ENCODE data around the gene TSHZ2.

Gene TSHZ2

DNA sequence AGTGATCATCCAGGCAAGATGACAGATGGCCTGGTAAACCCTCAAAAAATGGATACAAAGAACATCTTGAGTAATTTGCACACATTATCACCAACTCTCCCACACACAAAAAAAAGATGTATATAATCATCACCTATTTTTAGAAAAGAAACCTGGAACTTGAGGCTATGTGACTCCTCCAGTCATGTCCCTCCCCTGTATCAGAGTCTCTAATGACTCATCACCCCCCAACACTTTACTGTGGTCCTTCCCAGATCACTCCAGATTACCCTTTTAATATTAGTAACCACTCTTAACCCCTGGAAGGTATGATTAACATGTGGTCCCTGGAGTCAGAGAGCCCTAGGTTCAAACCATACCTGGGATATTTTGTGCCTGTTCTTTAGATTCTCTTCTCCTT, 476.7 kb downstream of the TSHZ2 start:
- TF ChIP-seq POLR2AphosphoS5 (IDR thresholded peaks at IDR 0.05; ENCODE audit: low read depth, low read length) (no peak), SIN3A (IDR thresholded peaks at IDR 0.05; ENCODE audit: borderline replicate concordance, insufficient read depth, low read length) (no peak), FOXP2 (optimal IDR thresholded peaks at IDR 0.05; ENCODE audit: borderline replicate concordance, extremely low read depth, extremely low read length, insufficient read depth) (no peak), TAF1 (IDR thresholded peaks at IDR 0.05; ENCODE audit: borderline replicate concordance, insufficient read depth, low read length) (no peak)
- TF ChIP-seq, protein P1, sequence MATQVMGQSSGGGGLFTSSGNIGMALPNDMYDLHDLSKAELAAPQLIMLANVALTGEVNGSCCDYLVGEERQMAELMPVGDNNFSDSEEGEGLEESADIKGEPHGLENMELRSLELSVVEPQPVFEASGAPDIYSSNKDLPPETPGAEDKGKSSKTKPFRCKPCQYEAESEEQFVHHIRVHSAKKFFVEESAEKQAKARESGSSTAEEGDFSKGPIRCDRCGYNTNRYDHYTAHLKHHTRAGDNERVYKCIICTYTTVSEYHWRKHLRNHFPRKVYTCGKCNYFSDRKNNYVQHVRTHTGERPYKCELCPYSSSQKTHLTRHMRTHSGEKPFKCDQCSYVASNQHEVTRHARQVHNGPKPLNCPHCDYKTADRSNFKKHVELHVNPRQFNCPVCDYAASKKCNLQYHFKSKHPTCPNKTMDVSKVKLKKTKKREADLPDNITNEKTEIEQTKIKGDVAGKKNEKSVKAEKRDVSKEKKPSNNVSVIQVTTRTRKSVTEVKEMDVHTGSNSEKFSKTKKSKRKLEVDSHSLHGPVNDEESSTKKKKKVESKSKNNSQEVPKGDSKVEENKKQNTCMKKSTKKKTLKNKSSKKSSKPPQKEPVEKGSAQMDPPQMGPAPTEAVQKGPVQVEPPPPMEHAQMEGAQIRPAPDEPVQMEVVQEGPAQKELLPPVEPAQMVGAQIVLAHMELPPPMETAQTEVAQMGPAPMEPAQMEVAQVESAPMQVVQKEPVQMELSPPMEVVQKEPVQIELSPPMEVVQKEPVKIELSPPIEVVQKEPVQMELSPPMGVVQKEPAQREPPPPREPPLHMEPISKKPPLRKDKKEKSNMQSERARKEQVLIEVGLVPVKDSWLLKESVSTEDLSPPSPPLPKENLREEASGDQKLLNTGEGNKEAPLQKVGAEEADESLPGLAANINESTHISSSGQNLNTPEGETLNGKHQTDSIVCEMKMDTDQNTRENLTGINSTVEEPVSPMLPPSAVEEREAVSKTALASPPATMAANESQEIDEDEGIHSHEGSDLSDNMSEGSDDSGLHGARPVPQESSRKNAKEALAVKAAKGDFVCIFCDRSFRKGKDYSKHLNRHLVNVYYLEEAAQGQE (IDR thresholded peaks at IDR 0.05; ENCODE audit: insufficient read depth in 1 of 2, low read depth in 2 of 2, low read length in 2 of 2): no peak

DNA sequence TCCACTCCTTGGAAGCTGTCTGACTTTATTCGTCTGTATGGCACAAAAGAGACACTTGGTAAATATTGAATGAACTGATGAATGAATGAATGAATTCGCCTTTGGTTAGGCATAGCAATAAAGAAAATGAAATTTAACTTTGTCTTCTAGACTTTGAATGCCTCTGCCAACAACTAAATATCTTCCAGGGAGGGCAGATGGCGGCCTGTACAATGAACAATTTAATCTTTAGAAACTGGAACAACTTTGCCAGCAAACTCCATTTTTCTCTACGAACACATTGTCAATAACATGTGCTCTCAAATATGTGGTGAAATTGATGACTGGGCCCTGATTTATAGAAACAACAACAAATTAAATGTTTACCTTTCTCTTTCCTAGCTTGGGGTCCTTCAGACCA, 480.9 kb downstream of the TSHZ2 start:
- TF ChIP-seq FOXP2 (optimal IDR thresholded peaks at IDR 0.05; ENCODE audit: borderline replicate concordance, extremely low read depth, extremely low read length, insufficient read depth) (no peak), TAF1 (IDR thresholded peaks at IDR 0.05; ENCODE audit: borderline replicate concordance, insufficient read depth, low read length) (no peak), SIN3A (IDR thresholded peaks at IDR 0.05; ENCODE audit: borderline replicate concordance, insufficient read depth, low read length) (no peak), POLR2AphosphoS5 (IDR thresholded peaks at IDR 0.05; ENCODE audit: low read depth, low read length) (no peak)
- TF ChIP-seq, protein P1 (IDR thresholded peaks at IDR 0.05; ENCODE audit: insufficient read depth in 1 of 2, low read depth in 2 of 2, low read length in 2 of 2): no peak

DNA sequence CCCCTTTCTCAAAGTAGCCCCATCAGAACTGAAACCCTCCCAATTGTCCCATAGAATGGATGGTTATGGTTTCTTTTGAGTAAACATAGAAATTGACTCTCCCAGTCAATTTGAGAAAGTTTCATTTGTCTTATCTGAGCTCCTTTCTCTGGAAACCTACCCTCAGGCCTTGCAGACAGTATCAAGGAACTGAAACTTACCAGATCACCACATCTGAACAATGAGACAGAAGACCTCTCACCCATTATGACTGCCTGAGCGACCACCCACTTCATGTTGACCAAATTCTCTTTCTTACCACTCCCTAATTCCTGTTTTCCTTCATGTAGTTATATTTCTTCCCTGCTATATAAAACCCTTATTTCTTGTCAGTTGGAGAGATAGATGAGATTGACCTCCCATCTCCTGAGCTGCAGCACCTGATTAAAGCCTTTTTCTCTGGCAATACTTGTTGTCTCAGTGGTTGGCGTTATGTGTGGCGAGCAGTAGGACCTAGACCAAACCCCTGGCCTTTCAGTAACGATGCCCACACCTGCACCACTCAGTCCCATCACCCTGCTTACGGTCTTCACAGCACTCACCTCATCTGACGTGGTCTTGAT, 482.6 kb downstream of the TSHZ2 start:
- TF ChIP-seq, protein P1 (IDR thresholded peaks at IDR 0.05; ENCODE audit: insufficient read depth in 1 of 2, low read depth in 2 of 2, low read length in 2 of 2): no peak
- TF ChIP-seq SIN3A (IDR thresholded peaks at IDR 0.05; ENCODE audit: borderline replicate concordance, insufficient read depth, low read length): no peak
- no peak for TF ChIP-seq TAF1 (IDR thresholded peaks at IDR 0.05; ENCODE audit: borderline replicate concordance, insufficient read depth, low read length)

DNA sequence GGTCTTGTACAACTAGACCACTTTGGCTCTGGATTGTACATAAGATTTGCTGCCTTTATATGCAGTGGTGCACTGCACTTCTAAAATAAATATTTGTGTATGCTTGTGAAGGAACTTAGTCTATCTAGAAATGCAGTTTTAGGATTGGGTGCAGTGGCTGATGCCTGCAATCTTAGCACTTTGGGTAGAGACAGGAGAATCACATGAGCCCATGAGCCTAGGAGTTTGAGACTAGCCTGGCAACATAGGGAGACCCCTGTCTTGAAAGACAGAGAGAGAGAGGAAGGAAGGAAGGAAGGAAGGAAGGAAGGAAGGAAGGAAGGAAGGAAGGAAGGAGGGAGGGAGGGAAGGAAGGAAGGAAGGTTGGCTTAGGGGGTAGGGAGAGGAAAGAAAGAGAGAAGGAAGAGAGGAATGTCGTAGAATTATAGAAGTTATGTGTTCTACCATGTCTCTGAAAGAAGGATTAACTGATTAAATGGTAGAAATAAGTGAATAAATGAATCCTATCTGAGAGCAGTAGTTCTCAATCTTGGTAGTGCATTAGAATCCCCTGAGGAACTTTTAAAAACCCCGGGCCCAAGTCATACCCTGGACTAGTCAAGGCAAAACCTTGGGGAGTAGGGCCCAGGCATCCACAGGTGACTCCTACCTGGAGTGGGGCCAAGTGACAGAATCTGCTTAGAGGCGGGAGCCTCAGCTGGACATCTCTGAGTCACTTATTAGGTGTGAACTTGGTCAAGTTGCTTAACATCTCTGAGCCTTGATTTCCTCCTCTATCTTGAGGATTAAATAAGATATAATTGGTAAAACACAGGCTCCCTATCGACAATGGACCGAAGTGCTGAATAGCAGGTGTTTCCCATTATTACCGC, 491.2 kb downstream of the TSHZ2 start:
- TF ChIP-seq, protein P1 (IDR thresholded peaks at IDR 0.05; ENCODE audit: insufficient read depth in 1 of 2, low read depth in 2 of 2, low read length in 2 of 2): no peak
- TF ChIP-seq FOXP2 (optimal IDR thresholded peaks at IDR 0.05; ENCODE audit: borderline replicate concordance, extremely low read depth, extremely low read length, insufficient read depth) (no peak), TAF1 (IDR thresholded peaks at IDR 0.05; ENCODE audit: borderline replicate concordance, insufficient read depth, low read length) (no peak), SIN3A (IDR thresholded peaks at IDR 0.05; ENCODE audit: borderline replicate concordance, insufficient read depth, low read length) (no peak), POLR2AphosphoS5 (IDR thresholded peaks at IDR 0.05; ENCODE audit: low read depth, low read length) (no peak)

All from PFSK-1 (cell line).